Uterus (tissue), 4 donors: ENCODE measurements around the gene SLC39A3. TPM values are rescaled to one million over a fixed set of nuclear protein-coding genes. Genes with fewer than 3 reads are reported as not detected.

ENCODE experiments used
- DNase-seq, 2 donors: peaks; one replicate each; pipeline ENCODE4 v3.0.0-alpha.2; 2019 to 2020
- H3K27ac ChIP-seq, 2 donors: fragments of 200-600 bp; sonication (generic); 1 replicate in 1 of 2; 2 replicates in 1 of 2; pipeline ENCODE4 v1.5.1; 2016 to 2018
- H3K27me3 ChIP-seq, 2 donors: fragments of 200-600 bp; sonication (generic); one replicate each; pipeline ENCODE4 v1.5.1; 2018 to 2019; ENCODE audit warnings: control low read depth in 1 of 2
- H3K36me3 ChIP-seq, 2 donors: fragments of 200-600 bp; sonication (generic); one replicate each; pipeline ENCODE4 v1.5.1; 2019; ENCODE audit warnings: control low read depth in 1 of 2
- H3K4me1 ChIP-seq, 2 donors: fragments of 200-600 bp; sonication (generic); one replicate each; pipeline ENCODE4 v1.5.1; 2018 to 2019; ENCODE audit warnings: control low read depth in 1 of 2
- H3K4me3 ChIP-seq, 2 donors: fragments of 200-600 bp; sonication (generic); 1 replicate in 1 of 2; 2 replicates in 1 of 2; pipeline ENCODE4 v1.5.1; 2018 to 2019; ENCODE audit warnings: mild to moderate bottlenecking in 1 of 2
- H3K9me3 ChIP-seq, 2 donors: fragments of 200-600 bp; sonication (generic); one replicate each; pipeline ENCODE4 v1.5.1; 2019; ENCODE audit warnings: control low read depth in 1 of 2
- POLR2A ChIP-seq, 2 donors: fragments of 450-650 bp; IDR thresholded peaks; one replicate each; pipeline ENCODE4 v1.6.1; 2016; ENCODE audit warnings: antibody characterized with exemption in 2 of 2, mild to moderate bottlenecking in 1 of 2, moderate library complexity in 1 of 2
- intact Hi-C: fragments of 100-400 bp; cut with DNase I; formaldehyde crosslinking; loops from one replicate; pipeline ENCODE4 v1.15.1; 2023; ENCODE audit warnings: low total_unique reads
- total RNA-seq, 4 donors: library from RNA; depleted of rRNA in 3 of 4; stranded (reverse); fragments of >200 nt in 3 of 4; gene quantifications; one replicate each; pipeline versions ENCODE4 v1.1.0 to v1.2.4, GENCODE V29; 2014 to 2023
- TF ChIP-seq, protein P1 (sequence below), 4 experiments: fragments of 200-600 bp in 2 of 4; fragments of 450-650 bp in 2 of 4; sonication (generic) in 2 of 4; IDR thresholded peaks; one replicate each; pipeline ENCODE4 v1.5.1; 2016 to 2019; ENCODE audit warnings: antibody characterized with exemption in 4 of 4, mild to moderate bottlenecking in 2 of 4, moderate library complexity in 1 of 4
- donor health status: DM: yes; HTN: yes; CAD: no.

The SLC39A3 gene
- total RNA-seq, 4 donors from 2014 or later, result 4.7 to 138 (median 28.2) TPM

DNA sequence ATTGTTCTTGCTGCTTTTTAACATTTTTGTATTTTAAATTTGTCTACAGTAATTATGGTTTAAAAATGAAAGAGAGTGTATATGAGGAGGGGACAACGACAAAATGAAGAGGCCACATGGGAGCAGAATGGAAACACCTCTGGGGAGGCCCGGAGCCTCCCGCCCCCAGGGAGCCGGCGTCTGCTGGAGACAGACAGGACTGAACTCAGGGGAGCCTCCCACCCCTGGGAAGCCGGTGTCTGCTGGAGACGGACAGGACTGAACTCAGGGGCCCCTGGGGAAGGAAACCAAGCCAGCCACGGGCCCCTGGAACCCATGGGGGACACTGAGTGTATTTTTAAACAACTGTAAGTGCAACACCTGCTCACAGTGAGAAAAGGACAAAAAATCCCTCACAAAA, 16.7 kb upstream of the SLC39A3 start:
- Histone ChIP-seq H3K4me3 (no peak overlapping the region), H3K27me3 (no peaks in the 10 kb centered on the region), H3K4me1 (no peaks in the 10 kb centered on the region), H3K27ac (no peak overlapping the region), H3K36me3 (no peaks in the 10 kb centered on the region), H3K9me3 (no peaks in the 10 kb centered on the region)
- TF ChIP-seq, protein P1, sequence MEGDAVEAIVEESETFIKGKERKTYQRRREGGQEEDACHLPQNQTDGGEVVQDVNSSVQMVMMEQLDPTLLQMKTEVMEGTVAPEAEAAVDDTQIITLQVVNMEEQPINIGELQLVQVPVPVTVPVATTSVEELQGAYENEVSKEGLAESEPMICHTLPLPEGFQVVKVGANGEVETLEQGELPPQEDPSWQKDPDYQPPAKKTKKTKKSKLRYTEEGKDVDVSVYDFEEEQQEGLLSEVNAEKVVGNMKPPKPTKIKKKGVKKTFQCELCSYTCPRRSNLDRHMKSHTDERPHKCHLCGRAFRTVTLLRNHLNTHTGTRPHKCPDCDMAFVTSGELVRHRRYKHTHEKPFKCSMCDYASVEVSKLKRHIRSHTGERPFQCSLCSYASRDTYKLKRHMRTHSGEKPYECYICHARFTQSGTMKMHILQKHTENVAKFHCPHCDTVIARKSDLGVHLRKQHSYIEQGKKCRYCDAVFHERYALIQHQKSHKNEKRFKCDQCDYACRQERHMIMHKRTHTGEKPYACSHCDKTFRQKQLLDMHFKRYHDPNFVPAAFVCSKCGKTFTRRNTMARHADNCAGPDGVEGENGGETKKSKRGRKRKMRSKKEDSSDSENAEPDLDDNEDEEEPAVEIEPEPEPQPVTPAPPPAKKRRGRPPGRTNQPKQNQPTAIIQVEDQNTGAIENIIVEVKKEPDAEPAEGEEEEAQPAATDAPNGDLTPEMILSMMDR (IDR thresholded peaks at IDR 0.05), result no peak
- no peak for TF ChIP-seq POLR2A (IDR thresholded peaks at IDR 0.05)
- intact Hi-C loops, result loop anchor here (10.0 kb wide), 1 partner anchor 112 kb away; no protein-coding TSS in a partner anchor
- DNase-seq, result no peak

- Histone ChIP-seq H3K4me3 (no peak overlapping the region), H3K36me3 (no peaks in the 10 kb centered on the region), H3K27me3 (no peaks in the 10 kb centered on the region), H3K27ac (no peak overlapping the region), H3K4me1 (no peaks in the 10 kb centered on the region), H3K9me3 (no peaks in the 10 kb centered on the region)
- intact Hi-C loops, result loop anchor here (10.0 kb wide), 1 partner anchor 111 kb away; no protein-coding TSS in a partner anchor
- no peak for TF ChIP-seq POLR2A (IDR thresholded peaks at IDR 0.05)
- TF ChIP-seq, protein P1 (IDR thresholded peaks at IDR 0.05), result no peak
- no peak for DNase-seq
These were observed 16.0 kb upstream of the SLC39A3 start for GRCh38 chr19:2755811-2756210.

GRCh38 chr19:2755448-2755705, 15.6 kb upstream of the SLC39A3 start:
- TF ChIP-seq, protein P1 (IDR thresholded peaks at IDR 0.05), result no peak
- TF ChIP-seq POLR2A (IDR thresholded peaks at IDR 0.05), result no peak
- H3K27ac ChIP-seq, result no peak overlapping the region
- no peaks in the 10 kb centered on the region for H3K4me1 ChIP-seq

DNA sequence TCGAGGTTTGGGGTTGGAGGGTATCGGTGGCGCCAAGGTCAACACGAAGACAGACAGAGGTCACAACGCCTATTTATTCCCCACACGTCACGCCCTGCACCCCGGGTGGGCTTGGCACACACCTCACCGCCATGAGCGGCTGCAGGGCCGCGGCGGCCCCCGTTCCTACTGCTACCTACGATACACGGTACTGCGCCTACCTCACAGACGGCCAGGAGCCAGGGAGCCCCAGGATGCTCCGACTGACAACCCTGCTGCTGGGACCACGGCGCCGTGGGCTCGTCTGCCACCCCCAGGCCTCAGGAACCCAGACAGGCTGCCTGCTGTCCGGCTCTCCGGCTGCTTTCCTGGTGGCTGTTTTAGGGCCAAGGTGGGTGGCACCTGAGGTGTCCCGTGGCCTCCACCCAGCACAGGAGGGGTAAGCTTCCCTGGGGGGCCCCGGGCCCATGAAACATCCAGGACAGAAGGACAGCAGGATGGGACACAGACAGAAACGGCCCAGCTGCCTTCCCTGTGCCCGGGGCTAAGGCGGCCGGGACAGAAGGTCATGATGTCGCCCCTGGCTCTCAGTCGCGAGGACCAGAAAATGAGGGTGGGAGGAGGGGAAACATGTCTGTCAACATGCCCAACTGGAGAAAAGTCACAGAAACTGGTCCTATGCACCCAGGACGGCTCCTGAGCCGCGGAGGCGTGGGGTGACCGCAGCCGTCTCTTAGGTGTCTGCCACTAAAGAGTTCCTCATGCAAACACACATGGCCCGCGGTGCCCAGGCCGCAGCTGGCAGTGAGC, 15.0 kb upstream of the SLC39A3 start:
- Histone ChIP-seq H3K4me3 (no peak overlapping the region), H3K27ac (no peak overlapping the region), H3K27me3 (no peaks in the 10 kb centered on the region), H3K9me3 (no peaks in the 10 kb centered on the region), H3K4me1 (no peaks in the 10 kb centered on the region), H3K36me3 (no peaks in the 10 kb centered on the region)
- intact Hi-C loops, result loop anchor here (10.0 kb wide), 1 partner anchor 110 kb away; no protein-coding TSS in a partner anchor
- no peak for TF ChIP-seq POLR2A (IDR thresholded peaks at IDR 0.05)
- TF ChIP-seq, protein P1 (IDR thresholded peaks at IDR 0.05), result no peak
- no peak for DNase-seq

More at GRCh38 chr19:2755448-2755705, 15.6 kb upstream of the SLC39A3 start:
- intact Hi-C loops, result loop anchor here (10.0 kb wide), 1 partner anchor 111 kb away; no protein-coding TSS in a partner anchor
- no peak for DNase-seq
- no peak overlapping the region for H3K4me3 ChIP-seq
- H3K9me3 ChIP-seq, result no peaks in the 10 kb centered on the region
- no peaks in the 10 kb centered on the region for H3K36me3 ChIP-seq
- H3K27me3 ChIP-seq, result no peaks in the 10 kb centered on the region

- Histone ChIP-seq H3K36me3 (no peaks in the 10 kb centered on the region), H3K4me3 (no peak overlapping the region), H3K27me3 (no peaks in the 10 kb centered on the region), H3K4me1 (no peaks in the 10 kb centered on the region), H3K9me3 (no peaks in the 10 kb centered on the region), H3K27ac (no peak overlapping the region)
- no peak for TF ChIP-seq POLR2A (IDR thresholded peaks at IDR 0.05)
- TF ChIP-seq, protein P1 (IDR thresholded peaks at IDR 0.05), result no peak
- DNase-seq, result no peak
- intact Hi-C loops, result loop anchor here (10.0 kb wide), 1 partner anchor 107 kb away; no protein-coding TSS in a partner anchor
These were observed 11.6 kb upstream of the SLC39A3 start for GRCh38 chr19:2751438-2751830.
